VCaP (cell line): ENCODE measurements around the gene IRF6.

Experiments used
- H3K27ac ChIP-seq: fragments of 450-650 bp; 2 replicates; pipeline ENCODE4 v1.5.1; 2017
- CTCF ChIP-seq: fragments of 450-650 bp; conservative IDR thresholded peaks from 2 replicates; pipeline ENCODE4 v1.5.1; 2017; ENCODE audit warnings: mild to moderate bottlenecking, moderate library complexity

The IRF6 gene

DNA sequence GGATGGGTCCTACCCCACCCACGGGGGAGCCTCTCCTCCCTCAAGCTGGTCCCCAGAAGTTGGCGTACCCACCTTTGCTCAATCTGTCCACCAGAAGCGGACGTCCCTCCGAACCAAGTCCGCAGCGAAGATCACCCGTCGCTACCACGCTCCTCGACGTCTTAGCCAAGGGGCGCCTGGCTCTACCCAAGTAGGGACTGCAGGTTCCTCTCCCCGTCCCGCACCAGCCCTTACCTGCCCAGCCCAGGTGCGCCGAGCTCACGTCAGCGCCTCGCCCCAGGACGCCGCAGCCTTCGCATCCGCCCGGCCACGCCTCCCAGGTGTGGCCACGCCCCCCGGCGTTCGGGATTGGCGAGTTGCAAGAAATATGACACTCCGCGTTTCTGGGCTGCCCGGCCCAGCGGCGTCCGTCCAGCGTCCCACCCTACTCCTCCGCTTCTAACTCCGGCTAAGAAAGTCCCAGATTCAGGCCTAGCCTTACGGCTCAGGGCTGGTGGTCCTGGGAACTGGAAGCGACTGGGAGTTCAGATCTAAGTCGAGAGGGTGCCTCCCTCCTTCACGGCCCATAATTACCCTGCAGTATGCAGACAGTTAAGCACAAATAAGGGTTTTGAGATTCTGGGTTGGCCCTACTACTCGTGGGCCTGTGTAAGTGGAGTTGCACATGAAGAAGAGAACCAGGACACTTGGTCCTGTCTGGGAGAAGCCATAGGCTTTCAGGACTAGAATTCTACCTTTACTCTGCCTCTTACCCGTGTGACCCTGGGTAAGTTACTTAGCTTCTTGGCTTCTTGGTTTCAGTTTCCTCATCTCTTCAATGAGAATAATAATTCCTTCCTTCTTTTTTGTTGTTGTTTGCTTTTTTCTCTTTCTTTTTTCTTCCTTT, at the start of gene IRF6:
TSS of gene IRF6 (minus strand) at position 268 of the 886 bp plus-strand sequence. CDS start 4,729 bp downstream, outside the sequence.
- H3K27ac ChIP-seq, result peak within 1 kb of the TSS; percentile 82
- no peak for TF ChIP-seq CTCF

DNA sequence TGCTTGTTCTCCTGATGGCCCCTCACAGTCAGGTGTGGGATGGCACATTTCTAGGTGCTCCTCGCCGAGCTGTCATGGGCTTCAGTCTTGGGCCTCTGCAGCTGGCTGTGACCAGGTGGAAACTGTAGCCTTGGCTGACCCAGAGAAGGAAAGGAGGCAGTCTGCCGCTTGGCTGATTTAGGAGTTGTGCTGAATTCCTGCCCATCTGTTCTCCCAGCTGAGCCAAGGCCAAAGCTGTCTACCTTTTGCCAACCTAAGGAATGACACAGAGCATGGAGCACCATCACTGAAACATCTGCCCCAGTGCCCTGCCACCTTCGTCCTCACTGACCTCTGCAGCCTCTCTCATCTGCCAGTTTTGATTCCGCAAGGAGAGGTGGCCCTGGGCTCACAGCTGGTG, 49.7 kb upstream of the IRF6 start:
- TF ChIP-seq CTCF, result no peak
- H3K27ac ChIP-seq, result no peak overlapping the region

- no peak for TF ChIP-seq CTCF
Measured at GRCh38 chr1:209855006-209855405, 49.1 kb upstream of the IRF6 start.

DNA sequence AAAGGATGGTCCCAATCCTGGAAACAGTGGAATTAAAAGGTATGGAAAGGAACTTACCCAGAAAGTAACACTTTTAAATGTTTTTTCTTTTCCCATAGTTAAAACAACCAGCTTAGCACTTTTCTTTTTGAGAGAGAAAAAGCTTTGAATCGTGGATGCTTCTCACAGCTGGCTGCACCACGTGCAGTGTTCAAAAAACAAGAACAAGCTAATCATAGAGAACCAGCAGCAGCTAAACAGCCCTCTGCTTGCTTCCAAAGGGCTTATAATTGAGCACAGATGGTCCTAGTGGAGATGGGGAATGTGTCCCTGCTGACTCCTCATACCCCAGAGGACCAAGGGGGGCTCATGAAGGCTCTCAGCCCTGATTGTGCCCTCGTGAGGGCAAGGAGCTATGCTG, 48.3 kb upstream of the IRF6 start:
- TF ChIP-seq CTCF, result no peak
- H3K27ac ChIP-seq, result no peak overlapping the region

More at GRCh38 chr1:209855006-209855405, 49.1 kb upstream of the IRF6 start:
- H3K27ac ChIP-seq, result no peak overlapping the region

DNA sequence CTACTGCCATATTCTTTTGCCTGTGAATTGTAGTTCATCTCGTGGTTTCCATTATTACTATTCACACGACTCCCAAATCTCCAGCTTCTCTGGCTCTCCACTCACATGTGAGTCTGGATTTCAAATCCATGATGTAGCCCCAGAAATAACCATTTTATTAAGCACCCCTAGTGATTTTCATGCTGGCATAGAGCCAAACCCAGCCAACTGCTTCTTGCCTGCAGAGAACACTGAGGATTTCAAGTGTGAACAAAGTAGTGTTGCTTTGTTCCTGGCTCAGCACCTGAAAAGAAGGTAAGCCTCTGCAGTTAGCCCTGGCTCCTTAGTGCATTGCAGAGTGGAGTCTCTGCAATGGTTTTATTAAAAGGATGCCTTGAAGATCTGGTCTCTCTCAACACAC, 47.7 kb upstream of the IRF6 start:
- H3K27ac ChIP-seq, result no peak overlapping the region
- no peak for TF ChIP-seq CTCF

GRCh38 chr1:209850342-209850979, 44.5 kb upstream of the IRF6 start:
- H3K27ac ChIP-seq, result peak overlapping the region; percentile 39
- TF ChIP-seq CTCF, result peak; percentile 90

DNA sequence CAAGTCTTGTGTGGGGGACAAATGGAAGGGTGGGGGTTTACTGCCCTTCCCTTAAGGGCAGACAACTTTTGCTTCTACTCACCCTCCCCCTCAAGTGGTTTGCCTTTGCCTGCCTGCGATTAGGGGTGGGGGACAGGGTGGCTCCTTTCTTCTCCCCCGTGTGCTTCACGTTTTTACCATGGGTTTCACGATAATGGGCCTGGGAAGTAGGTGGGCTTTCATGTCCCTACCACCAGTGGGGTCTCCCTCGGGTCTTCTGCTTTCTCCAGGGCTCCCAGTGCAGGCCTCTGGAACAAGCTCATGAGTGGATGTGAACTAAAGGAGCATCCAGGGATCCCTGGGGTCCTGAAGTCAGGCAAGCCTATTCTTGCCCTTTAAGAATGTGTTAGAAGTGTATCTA, 43.4 kb upstream of the IRF6 start:
- no peak for TF ChIP-seq CTCF
- H3K27ac ChIP-seq, result peak overlapping the region; percentile 39
